NCI-H1092 (cell line): Measurements from ENCODE around the gene C14orf132.

Experiments used
- DNase-seq: peaks from one replicate; lab custom pipeline; 2025; lab: John Stamatoyannopoulos, UW

The C14orf132 gene

GRCh38 chr14:96082420-96083300 is 43.5 kb downstream of the C14orf132 start:
- DNase-seq, result no peak

GRCh38 chr14:96083667-96084320 is 44.6 kb downstream of the C14orf132 start:
- peak; percentile 49 for DNase-seq

GRCh38 chr14:96084796-96085195 is 45.6 kb downstream of the C14orf132 start:
- DNase-seq, result peak; percentile 46

GRCh38 chr14:96085369-96085768 is 46.2 kb downstream of the C14orf132 start:
- DNase-seq, result no peak

GRCh38 chr14:96086032-96086431 is 46.9 kb downstream of the C14orf132 start:
- no peak for DNase-seq

- no peak for DNase-seq
Observed at GRCh38 chr14:96086574-96087077, 47.5 kb downstream of the C14orf132 start.

- DNase-seq, result no peak
Observed at GRCh38 chr14:96088074-96088473, 48.9 kb downstream of the C14orf132 start.

GRCh38 chr14:96088481-96088880 is 49.3 kb downstream of the C14orf132 start:
- no peak for DNase-seq

GRCh38 chr14:96088911-96089310 is 49.7 kb downstream of the C14orf132 start:
- DNase-seq, result no peak

- DNase-seq, result no peak
Observed at GRCh38 chr14:96089401-96089800, 50.2 kb downstream of the C14orf132 start.

GRCh38 chr14:96090441-96091148 is 51.4 kb downstream of the C14orf132 start:
- peak; percentile 94 for DNase-seq

GRCh38 chr14:96091149-96091693 is 52.1 kb downstream of the C14orf132 start:
- peak; percentile 86 for DNase-seq

GRCh38 chr14:96091941-96092411 is 52.8 kb downstream of the C14orf132 start:
- DNase-seq, result no peak

- no peak for DNase-seq
Observed at GRCh38 chr14:96092936-96093335, 53.8 kb downstream of the C14orf132 start.

GRCh38 chr14:96094211-96094610 is 55.0 kb downstream of the C14orf132 start:
- DNase-seq, result no peak

- no peak for DNase-seq
Observed at GRCh38 chr14:96094656-96095055, 55.5 kb downstream of the C14orf132 start.

- no peak for DNase-seq
Observed at GRCh38 chr14:96095058-96095457, 55.9 kb downstream of the C14orf132 start.

GRCh38 chr14:96095581-96096476 is 56.7 kb downstream of the C14orf132 start:
- peak; percentile 90 for DNase-seq

- DNase-seq, result no peak
Observed at GRCh38 chr14:96096639-96097610, 57.8 kb downstream of the C14orf132 start.

GRCh38 chr14:96097752-96098151 is 58.6 kb downstream of the C14orf132 start:
- DNase-seq, result no peak
